Measurements from ENCODE around the gene ST8SIA4.

- TF ChIP-seq, protein P1, sequence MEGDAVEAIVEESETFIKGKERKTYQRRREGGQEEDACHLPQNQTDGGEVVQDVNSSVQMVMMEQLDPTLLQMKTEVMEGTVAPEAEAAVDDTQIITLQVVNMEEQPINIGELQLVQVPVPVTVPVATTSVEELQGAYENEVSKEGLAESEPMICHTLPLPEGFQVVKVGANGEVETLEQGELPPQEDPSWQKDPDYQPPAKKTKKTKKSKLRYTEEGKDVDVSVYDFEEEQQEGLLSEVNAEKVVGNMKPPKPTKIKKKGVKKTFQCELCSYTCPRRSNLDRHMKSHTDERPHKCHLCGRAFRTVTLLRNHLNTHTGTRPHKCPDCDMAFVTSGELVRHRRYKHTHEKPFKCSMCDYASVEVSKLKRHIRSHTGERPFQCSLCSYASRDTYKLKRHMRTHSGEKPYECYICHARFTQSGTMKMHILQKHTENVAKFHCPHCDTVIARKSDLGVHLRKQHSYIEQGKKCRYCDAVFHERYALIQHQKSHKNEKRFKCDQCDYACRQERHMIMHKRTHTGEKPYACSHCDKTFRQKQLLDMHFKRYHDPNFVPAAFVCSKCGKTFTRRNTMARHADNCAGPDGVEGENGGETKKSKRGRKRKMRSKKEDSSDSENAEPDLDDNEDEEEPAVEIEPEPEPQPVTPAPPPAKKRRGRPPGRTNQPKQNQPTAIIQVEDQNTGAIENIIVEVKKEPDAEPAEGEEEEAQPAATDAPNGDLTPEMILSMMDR (IDR thresholded peaks at IDR 0.05) = no peak
- TF ChIP-seq POLR2AphosphoS5 (IDR thresholded peaks at IDR 0.05) (no peak), POLR2A (IDR thresholded peaks at IDR 0.05) (no peak)
Measured at GRCh38 chr5:100896054-100896453, 7.0 kb downstream of the ST8SIA4 start.

Measured in transverse colon (tissue), 4 donors.